Keratinocyte (primary cell): ENCODE measurements around the gene RNF41. TPM values are rescaled to one million over a fixed set of nuclear protein-coding genes. Genes with fewer than 3 reads are reported as not detected.

ENCODE experiments used
- DNase-seq: peaks from one replicate; pipeline ENCODE4 v3.0.0-alpha.2; 2011; ENCODE audit warnings: low read depth, missing footprints, low spot score
- FAIRE-seq: peaks from 2 replicates; lab custom pipeline; 2011; peaks lifted over from hg19 to GRCh38; lab: Jason Lieb, UNC
- H2AFZ ChIP-seq: 2 replicates; pipeline ENCODE4 v1.6.0; 2012; ENCODE audit warnings: low read length, control low read depth, inconsistent platforms; ENCODE audit not compliant: control insufficient read depth
- H3K27ac ChIP-seq: 2 replicates; pipeline ENCODE4 v1.5.1; 2011; ENCODE audit warnings: low read length; ENCODE audit not compliant: control insufficient read depth, insufficient read depth
- H3K27me3 ChIP-seq: 3 replicates; pipeline ENCODE4 v1.6.0; 2011; ENCODE audit warnings: low read length; ENCODE audit not compliant: control insufficient read depth, insufficient read depth; ENCODE audit errors: extremely low read depth
- H3K36me3 ChIP-seq, 2 experiments: 2 replicates in 1 of 2; 3 replicates in 1 of 2; pipeline ENCODE4 v1.5.1; 2011; ENCODE audit warnings: low read length in 2 of 2, mild to moderate bottlenecking in 1 of 2; ENCODE audit not compliant: control insufficient read depth in 2 of 2, insufficient read depth in 2 of 2; ENCODE audit errors: extremely low read depth in 1 of 2
- H3K4me1 ChIP-seq: 3 replicates; pipeline ENCODE4 v1.5.1; 2011; ENCODE audit warnings: low read length; ENCODE audit not compliant: control insufficient read depth, insufficient read depth; ENCODE audit errors: extremely low read depth
- H3K4me2 ChIP-seq: 3 replicates; pipeline ENCODE4 v1.6.0; 2011; ENCODE audit warnings: low read depth, low read length; ENCODE audit not compliant: control insufficient read depth, insufficient read depth; ENCODE audit errors: extremely low read depth
- H3K4me3 ChIP-seq, 3 experiments: fragments of 200-600 bp in 1 of 3; sonication (generic) in 1 of 3; 2 replicates in 2 of 3; 3 replicates in 1 of 3; pipeline ENCODE4 v1.5.1; 2011 to 2016; ENCODE audit warnings: low read length in 3 of 3, mild to moderate bottlenecking in 3 of 3, control low read depth in 2 of 3, inconsistent platforms in 1 of 3, low read depth in 1 of 3, mixed read lengths in 1 of 3, mixed run types in 1 of 3, moderate library complexity in 1 of 3; ENCODE audit not compliant: control insufficient read depth in 2 of 3, insufficient read depth in 2 of 3; ENCODE audit errors: extremely low read depth in 1 of 3
- H3K79me2 ChIP-seq: 2 replicates; pipeline ENCODE4 v1.6.0; 2012; ENCODE audit warnings: low read length; ENCODE audit not compliant: control insufficient read depth, insufficient read depth
- H3K9ac ChIP-seq: 3 replicates; pipeline ENCODE4 v1.6.0; 2011; ENCODE audit warnings: low read length; ENCODE audit not compliant: control insufficient read depth, insufficient read depth; ENCODE audit errors: extremely low read depth
- H3K9me1 ChIP-seq: 3 replicates; pipeline ENCODE4 v1.6.0; 2011; ENCODE audit warnings: low read length; ENCODE audit not compliant: control insufficient read depth, insufficient read depth; ENCODE audit errors: extremely low read depth
- H3K9me3 ChIP-seq: 2 replicates; pipeline ENCODE4 v1.5.1; 2012; ENCODE audit warnings: low read depth, low read length; ENCODE audit not compliant: control insufficient read depth
- H4K20me1 ChIP-seq: 3 replicates; pipeline ENCODE4 v1.6.0; 2011; ENCODE audit warnings: low read length; ENCODE audit not compliant: control insufficient read depth, insufficient read depth; ENCODE audit errors: extremely low read depth
- EZH2 ChIP-seq: IDR thresholded peaks from one replicate; pipeline ENCODE4 v1.6.1; 2012; ENCODE audit warnings: inconsistent platforms, mild to moderate bottlenecking, low read length, moderate library complexity
- dilution Hi-C: fragments of 300-500 bp; cut with MboI; formaldehyde crosslinking; loops from one replicate; pipeline ENCODE4 v1.7.0; 2020; ENCODE audit warnings: low sequenced_read_pairs; ENCODE audit not compliant: extremely low pct_ligation_motif_present
- polyA plus RNA-seq, 5 experiments: library from polyadenylated mRNA; depleted of rRNA in 3 of 5; stranded (reverse) in 3 of 5; stranded (forward) in 1 of 5; unstranded in 1 of 5; fragments of >200 nt; gene quantifications; 1 replicate in 1 of 5; 2 replicates in 3 of 5; 3 replicates in 1 of 5; pipeline versions ENCODE4 v1.2.1 to v1.2.3, GENCODE V29; 2011 to 2012; ENCODE audit warnings: missing spikeins in 2 of 5, low read depth in 1 of 5, low replicate concordance in 1 of 5
- TF ChIP-seq, protein P1 (sequence below), 3 experiments: IDR thresholded peaks in 1 of 3; conservative IDR thresholded peaks in 1 of 3; optimal IDR thresholded peaks in 1 of 3; 2 replicates in 2 of 3; 3 replicates in 1 of 3; pipeline versions ENCODE3 to v1.5.1; 2011; ENCODE audit warnings: low read length in 3 of 3, mild to moderate bottlenecking in 3 of 3, moderate library complexity in 2 of 3, control low read depth in 1 of 3, inconsistent platforms in 1 of 3; ENCODE audit not compliant: insufficient read depth in 2 of 3; ENCODE audit errors: extremely low read depth in 1 of 3

Gene RNF41
- polyA plus RNA-seq, 1 donor (not counting 4 experiments of a cell fraction or from before 2014, with no cell fraction given): 42.2 TPM

DNA sequence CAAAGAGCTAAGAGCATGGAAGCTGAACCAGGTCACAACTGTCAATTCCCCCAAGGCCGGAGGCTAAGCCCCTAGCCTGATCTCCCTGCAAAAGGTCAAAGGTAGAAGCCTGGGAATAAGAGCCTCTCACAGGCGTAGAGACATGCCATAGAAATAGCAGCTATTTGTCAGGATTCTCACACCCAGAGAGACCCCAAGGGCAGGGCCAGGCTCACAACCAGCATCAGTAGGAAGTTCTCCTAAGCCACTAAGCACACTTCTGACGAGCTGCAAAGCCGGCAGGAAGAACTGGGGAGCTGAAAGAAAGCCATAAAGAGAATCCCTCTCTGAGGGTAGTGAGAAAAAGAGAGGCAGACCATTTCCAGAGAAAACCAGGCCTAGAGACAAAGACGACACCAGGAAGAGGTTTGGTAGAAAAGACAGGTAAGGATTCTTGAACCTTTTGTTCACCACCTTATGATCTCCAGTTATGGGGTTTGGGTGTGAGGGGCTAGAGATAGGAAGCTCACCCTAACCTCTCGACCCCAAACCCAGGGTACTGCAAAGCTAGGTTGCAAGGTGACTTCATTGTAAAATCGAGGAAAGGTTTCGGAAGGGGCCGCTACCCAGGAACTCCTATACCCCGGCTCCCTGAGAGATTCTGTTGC, 33.5 kb downstream of the RNF41 start:
- H3K4me1 ChIP-seq: peaks cover 13% of the 10 kb centered on the region
- no peaks in the 10 kb centered on the region for H4K20me1 ChIP-seq
- peaks cover 11 to 21% of the 10 kb centered on the region in 2 experiments for H3K36me3 ChIP-seq
- no peaks in the 10 kb centered on the region for H3K9me3 ChIP-seq
- H3K27me3 ChIP-seq: no peaks in the 10 kb centered on the region
- TF ChIP-seq EZH2: no peak
- TF ChIP-seq, protein P1, sequence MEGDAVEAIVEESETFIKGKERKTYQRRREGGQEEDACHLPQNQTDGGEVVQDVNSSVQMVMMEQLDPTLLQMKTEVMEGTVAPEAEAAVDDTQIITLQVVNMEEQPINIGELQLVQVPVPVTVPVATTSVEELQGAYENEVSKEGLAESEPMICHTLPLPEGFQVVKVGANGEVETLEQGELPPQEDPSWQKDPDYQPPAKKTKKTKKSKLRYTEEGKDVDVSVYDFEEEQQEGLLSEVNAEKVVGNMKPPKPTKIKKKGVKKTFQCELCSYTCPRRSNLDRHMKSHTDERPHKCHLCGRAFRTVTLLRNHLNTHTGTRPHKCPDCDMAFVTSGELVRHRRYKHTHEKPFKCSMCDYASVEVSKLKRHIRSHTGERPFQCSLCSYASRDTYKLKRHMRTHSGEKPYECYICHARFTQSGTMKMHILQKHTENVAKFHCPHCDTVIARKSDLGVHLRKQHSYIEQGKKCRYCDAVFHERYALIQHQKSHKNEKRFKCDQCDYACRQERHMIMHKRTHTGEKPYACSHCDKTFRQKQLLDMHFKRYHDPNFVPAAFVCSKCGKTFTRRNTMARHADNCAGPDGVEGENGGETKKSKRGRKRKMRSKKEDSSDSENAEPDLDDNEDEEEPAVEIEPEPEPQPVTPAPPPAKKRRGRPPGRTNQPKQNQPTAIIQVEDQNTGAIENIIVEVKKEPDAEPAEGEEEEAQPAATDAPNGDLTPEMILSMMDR (optimal IDR thresholded peaks at IDR 0.05 in 1 of 3, IDR thresholded peaks at IDR 0.05 in 1 of 3, conservative IDR thresholded peaks at IDR 0.05 in 1 of 3; ENCODE audit: extremely low read depth in 1 of 3, insufficient read depth in 2 of 3, low read length in 3 of 3): no peak
- FAIRE-seq (no peak), DNase-seq (no peak)
- peak overlapping the region; percentile 39 for H3K27ac ChIP-seq
- H3K79me2 ChIP-seq: peaks cover 27% of the 10 kb centered on the region
- peak overlapping the region; percentile 100 for H3K4me2 ChIP-seq
- H3K9ac ChIP-seq: peak overlapping the region; percentile 76
- dilution Hi-C loops: no loop called here
- H2AFZ ChIP-seq: no peak overlapping the region
- H3K9me1 ChIP-seq: no peaks in the 10 kb centered on the region
- H3K4me3 ChIP-seq: peak overlapping the region; percentile 84 to 89 (median 85)

DNA sequence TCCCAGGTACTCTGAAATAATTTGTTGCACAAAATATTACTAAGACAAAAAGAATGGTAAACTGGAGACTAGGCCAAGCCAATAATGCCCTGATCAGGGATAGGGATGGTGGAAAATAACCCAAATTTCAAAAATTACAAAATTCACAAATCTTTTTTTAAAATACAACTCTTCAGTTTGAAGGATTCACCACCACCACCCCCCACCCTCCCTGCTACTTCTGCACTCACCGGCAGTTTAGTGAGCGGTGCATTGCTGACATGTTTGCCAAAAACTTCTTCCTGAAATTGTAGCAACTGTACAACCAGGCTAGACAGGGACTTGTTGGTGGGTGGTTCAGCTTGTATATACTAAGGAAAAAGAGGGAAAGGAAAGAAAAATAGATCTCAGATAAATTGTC, 34.8 kb downstream of the RNF41 start:
- dilution Hi-C loops: no loop called here
- H3K36me3 ChIP-seq: peaks cover 14 to 22% of the 10 kb centered on the region in 2 experiments
- H3K9me3 ChIP-seq: no peaks in the 10 kb centered on the region
- no peaks in the 10 kb centered on the region for H3K9me1 ChIP-seq
- H3K4me1 ChIP-seq: peaks cover 13% of the 10 kb centered on the region
- DNase-seq (no peak), FAIRE-seq (no peak)
- no peak overlapping the region for H3K9ac ChIP-seq
- H3K4me2 ChIP-seq: no peak overlapping the region
- no peak for TF ChIP-seq EZH2
- H3K79me2 ChIP-seq: peaks cover 27% of the 10 kb centered on the region
- H3K4me3 ChIP-seq: no peak overlapping the region
- H2AFZ ChIP-seq: no peak overlapping the region
- H3K27ac ChIP-seq: no peak overlapping the region
- no peaks in the 10 kb centered on the region for H3K27me3 ChIP-seq
- no peaks in the 10 kb centered on the region for H4K20me1 ChIP-seq

DNA sequence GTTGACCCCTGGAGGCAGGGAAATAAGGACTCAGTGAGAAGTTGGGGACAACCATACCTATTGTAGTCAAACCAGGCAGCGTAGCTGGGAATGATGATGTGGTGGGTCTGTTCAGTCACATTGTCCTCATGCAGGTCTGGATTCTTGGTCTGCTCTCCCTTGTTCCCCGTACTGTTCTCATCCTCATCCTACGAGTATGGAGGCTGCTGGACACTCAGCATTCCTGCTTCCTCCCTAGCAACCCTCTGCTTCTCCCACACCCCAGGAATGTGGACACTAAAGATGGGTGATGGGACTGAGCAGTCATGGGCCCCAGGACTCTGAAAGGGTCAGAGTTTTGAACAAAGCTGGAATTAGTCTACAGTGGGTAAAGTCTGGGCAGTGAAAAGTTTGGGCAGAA, 43.4 kb downstream of the RNF41 start:
- no peak overlapping the region for H2AFZ ChIP-seq
- no peak overlapping the region for H3K27ac ChIP-seq
- no peaks in the 10 kb centered on the region for H3K79me2 ChIP-seq
- no peak overlapping the region for H3K9ac ChIP-seq
- dilution Hi-C loops: loop anchor here (10.0 kb wide), 1 partner anchor 54 kb away; the partner anchor contains the start of gene ESYT1
- H3K36me3 ChIP-seq: peaks cover 41% of the 10 kb centered on the region in 2 experiments
- no peaks in the 10 kb centered on the region for H3K9me1 ChIP-seq
- H3K9me3 ChIP-seq: no peaks in the 10 kb centered on the region
- no peaks in the 10 kb centered on the region for H4K20me1 ChIP-seq
- no peak overlapping the region for H3K4me3 ChIP-seq
- DNase-seq (no peak), FAIRE-seq (no peak)
- H3K27me3 ChIP-seq: no peaks in the 10 kb centered on the region
- TF ChIP-seq EZH2: no peak
- TF ChIP-seq, protein P1 (optimal IDR thresholded peaks at IDR 0.05 in 1 of 3, IDR thresholded peaks at IDR 0.05 in 1 of 3, conservative IDR thresholded peaks at IDR 0.05 in 1 of 3; ENCODE audit: extremely low read depth in 1 of 3, insufficient read depth in 2 of 3, low read length in 3 of 3): no peak
- H3K4me2 ChIP-seq: no peak overlapping the region
- H3K4me1 ChIP-seq: no peaks in the 10 kb centered on the region
